GM21786 (cell line): ENCODE results near the gene ANTXR1.
"Not testable (repeated sequence)": the region's sequence is repeated elsewhere in the genome, so short reads cannot be mapped to it uniquely, and the experiment has no call there.

Experiments used
- ATAC-seq: cut with Tn5 transposase; IDR thresholded peaks from one replicate; pipeline ENCODE4 v1.9.1; 2021; ENCODE audit not compliant: unreplicated experiment

The ANTXR1 gene

GRCh38 chr2:69253611-69254301, 240.8 kb downstream of the ANTXR1 start:
- no peak for ATAC-seq

GRCh38 chr2:69255760-69256159, 242.8 kb downstream of the ANTXR1 start:
- ATAC-seq, result no peak

GRCh38 chr2:69259994-69260591, 247.1 kb downstream of the ANTXR1 start:
- not testable (repeated sequence) for ATAC-seq

- ATAC-seq, result no peak
Measured at GRCh38 chr2:69260666-69261065, 247.7 kb downstream of the ANTXR1 start.

GRCh38 chr2:69269330-69269729, 256.4 kb downstream of the ANTXR1 start:
- ATAC-seq, result no peak

- no peak for ATAC-seq
Measured at GRCh38 chr2:69271831-69272257, 258.9 kb downstream of the ANTXR1 start.

- ATAC-seq, result no peak
Measured at GRCh38 chr2:69272803-69273471, 260.0 kb downstream of the ANTXR1 start.

GRCh38 chr2:69275490-69275889, 262.5 kb downstream of the ANTXR1 start:
- no peak for ATAC-seq

GRCh38 chr2:69278366-69278765, 265.4 kb downstream of the ANTXR1 start:
- no peak for ATAC-seq

GRCh38 chr2:69279211-69279610, 266.2 kb downstream of the ANTXR1 start:
- ATAC-seq, result no peak

- no peak for ATAC-seq
Measured at GRCh38 chr2:69279931-69280681, 267.1 kb downstream of the ANTXR1 start.

GRCh38 chr2:69280796-69281412, 267.9 kb downstream of the ANTXR1 start:
- no peak for ATAC-seq

- ATAC-seq, result no peak
Measured at GRCh38 chr2:69285379-69285894, 272.5 kb downstream of the ANTXR1 start.

- ATAC-seq, result no peak
Measured at GRCh38 chr2:69287544-69287943, 274.6 kb downstream of the ANTXR1 start.

- no peak for ATAC-seq
Measured at GRCh38 chr2:69288429-69288828, 275.4 kb downstream of the ANTXR1 start.

- no peak for ATAC-seq
Measured at GRCh38 chr2:69291004-69291650, 278.1 kb downstream of the ANTXR1 start.

- no peak for ATAC-seq
Measured at GRCh38 chr2:69291721-69292120, 278.7 kb downstream of the ANTXR1 start.

- ATAC-seq, result no peak
Measured at GRCh38 chr2:69292256-69292655, 279.3 kb downstream of the ANTXR1 start.

GRCh38 chr2:69296421-69296820, 283.4 kb downstream of the ANTXR1 start:
- no peak for ATAC-seq

GRCh38 chr2:69297216-69297615, 284.2 kb downstream of the ANTXR1 start:
- ATAC-seq, result no peak
